Stomach (tissue), 9 donors: Measurements from ENCODE around the gene SIGLEC6. TPM values are rescaled to one million over a fixed set of nuclear protein-coding genes. Genes with fewer than 3 reads are reported as not detected.

Experiments used
- DNase-seq, 2 donors: peaks; one replicate each; pipeline versions ENCODE4 v3.0.0 to v3.0.0-alpha.2; 2013 to 2019
- H3K27ac ChIP-seq, 5 donors: fragments of 200-600 bp in 4 of 5; sonication (generic) in 4 of 5; one replicate each; pipeline ENCODE4 v1.5.1; 2013 to 2019; ENCODE audit warnings: mild to moderate bottlenecking in 1 of 5, moderate library complexity in 1 of 5
- H3K27me3 ChIP-seq, 3 donors: fragments of 200-600 bp; sonication (generic); one replicate each; pipeline ENCODE4 v1.5.1; 2017 to 2019; ENCODE audit warnings: mixed run types in 1 of 3
- H3K36me3 ChIP-seq, 4 donors: fragments of 200-600 bp; sonication (generic); 1 replicate in 3 of 4; 2 replicates in 1 of 4; pipeline ENCODE4 v1.5.1; 2016 to 2019
- H3K4me1 ChIP-seq, 4 donors: fragments of 200-600 bp; sonication (generic); one replicate each; pipeline ENCODE4 v1.5.1; 2016 to 2019
- H3K4me3 ChIP-seq, 4 donors: fragments of 200-600 bp; sonication (generic) in 3 of 4; one replicate each; pipeline ENCODE4 v1.5.1; 2016 to 2019; ENCODE audit warnings: mild to moderate bottlenecking in 1 of 4
- H3K9me3 ChIP-seq, 4 donors: fragments of 200-600 bp; sonication (generic); one replicate each; pipeline ENCODE4 v1.5.1; 2016 to 2019
- EP300 ChIP-seq: sonication (generic); formaldehyde crosslinking; IDR thresholded peaks from one replicate; pipeline ENCODE4 v1.6.1; 2017; ENCODE audit warnings: antibody characterized with exemption
- POLR2A ChIP-seq, 4 donors: fragments of 450-650 bp; IDR thresholded peaks; one replicate each; pipeline ENCODE4 v1.6.1; 2016; ENCODE audit warnings: antibody characterized with exemption in 4 of 4, control low read depth in 2 of 4, mild to moderate bottlenecking in 1 of 4, moderate library complexity in 1 of 4
- POLR2AphosphoS5 ChIP-seq, 3 donors: sonication (generic); formaldehyde crosslinking; IDR thresholded peaks; one replicate each; pipeline ENCODE4 v1.6.1; 2016; ENCODE audit warnings: antibody characterized with exemption in 3 of 3
- WGBS, 5 donors: extraction: QIAGEN DNeasy Blood & Tissue Kit in 3 of 5; methylation state at CpG; one replicate each; pipeline versions ENCODE4 v1.1.5 to v1.1.7; 2013 to 2018; 5-methylcytosine and 5-hydroxymethylcytosine counted together
- intact Hi-C: fragments of 100-400 bp; cut with DNase I; formaldehyde crosslinking; loops from one replicate; pipeline ENCODE4 v1.15.1; 2023; ENCODE audit warnings: low total_unique reads
- polyA plus RNA-seq, 3 donors: library from polyadenylated mRNA; stranded (reverse); fragments of 200-250 nt; gene quantifications; one replicate each; pipeline ENCODE4 v1.2.3, GENCODE V29; 2013
- small RNA-seq, 4 donors: library from RNA; depleted of rRNA; stranded (forward); fragments of <200 nt; gene quantifications; one replicate each; pipeline ENCODE3, GENCODE V24; 2016
- total RNA-seq, 5 donors: library from RNA; depleted of rRNA; stranded (reverse); fragments of >200 nt; gene quantifications; one replicate each; pipeline versions ENCODE4 v1.1.0 to v1.2.3, GENCODE V29; 2014 to 2016
- TF ChIP-seq, protein P1 (sequence below), 7 experiments: fragments of 450-650 bp in 4 of 7; fragments of 200-600 bp in 3 of 7; sonication (generic) in 3 of 7; IDR thresholded peaks; one replicate each; pipeline ENCODE4 v1.5.1; 2016 to 2019; ENCODE audit warnings: antibody characterized with exemption in 7 of 7, control low read depth in 2 of 7, mild to moderate bottlenecking in 1 of 7
- donor health status: healthy with polysubstance abuse.
- donor health status: Bipolar disorder and iron deficiency.
- donor health status: healthy.

SIGLEC6 gene
- total and polyA plus RNA-seq, 8 donors: 0.50 to 7.1 (median 2.4) TPM; not detected in 5

GRCh38 chr19:51469162-51469561 is 62.3 kb downstream of the SIGLEC6 start:
- intact Hi-C loops: no loop called here
- Histone ChIP-seq H3K9me3 (no peaks in the 10 kb centered on the region), H3K27me3 (peaks cover 0 to 58% (median 8%) of the 10 kb centered on the region in 3 donors), H3K27ac (no peak overlapping the region), H3K4me1 (peaks cover 0 to 9% (median 0%) of the 10 kb centered on the region in 4 donors), H3K4me3 (no peak overlapping the region), H3K36me3 (no peaks in the 10 kb centered on the region)
- peak in 1 of 2 donors; percentile 15 for DNase-seq
- TF ChIP-seq POLR2A (IDR thresholded peaks at IDR 0.05) (no peak), POLR2AphosphoS5 (IDR thresholded peaks at IDR 0.05) (no peak), EP300 (no peak)
- TF ChIP-seq, protein P1, sequence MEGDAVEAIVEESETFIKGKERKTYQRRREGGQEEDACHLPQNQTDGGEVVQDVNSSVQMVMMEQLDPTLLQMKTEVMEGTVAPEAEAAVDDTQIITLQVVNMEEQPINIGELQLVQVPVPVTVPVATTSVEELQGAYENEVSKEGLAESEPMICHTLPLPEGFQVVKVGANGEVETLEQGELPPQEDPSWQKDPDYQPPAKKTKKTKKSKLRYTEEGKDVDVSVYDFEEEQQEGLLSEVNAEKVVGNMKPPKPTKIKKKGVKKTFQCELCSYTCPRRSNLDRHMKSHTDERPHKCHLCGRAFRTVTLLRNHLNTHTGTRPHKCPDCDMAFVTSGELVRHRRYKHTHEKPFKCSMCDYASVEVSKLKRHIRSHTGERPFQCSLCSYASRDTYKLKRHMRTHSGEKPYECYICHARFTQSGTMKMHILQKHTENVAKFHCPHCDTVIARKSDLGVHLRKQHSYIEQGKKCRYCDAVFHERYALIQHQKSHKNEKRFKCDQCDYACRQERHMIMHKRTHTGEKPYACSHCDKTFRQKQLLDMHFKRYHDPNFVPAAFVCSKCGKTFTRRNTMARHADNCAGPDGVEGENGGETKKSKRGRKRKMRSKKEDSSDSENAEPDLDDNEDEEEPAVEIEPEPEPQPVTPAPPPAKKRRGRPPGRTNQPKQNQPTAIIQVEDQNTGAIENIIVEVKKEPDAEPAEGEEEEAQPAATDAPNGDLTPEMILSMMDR (IDR thresholded peaks at IDR 0.05): no peak
- 40 to 61% (median 52%) methylated on average over 4 of the region's 4 CpGs for WGBS, 5 donors

DNA sequence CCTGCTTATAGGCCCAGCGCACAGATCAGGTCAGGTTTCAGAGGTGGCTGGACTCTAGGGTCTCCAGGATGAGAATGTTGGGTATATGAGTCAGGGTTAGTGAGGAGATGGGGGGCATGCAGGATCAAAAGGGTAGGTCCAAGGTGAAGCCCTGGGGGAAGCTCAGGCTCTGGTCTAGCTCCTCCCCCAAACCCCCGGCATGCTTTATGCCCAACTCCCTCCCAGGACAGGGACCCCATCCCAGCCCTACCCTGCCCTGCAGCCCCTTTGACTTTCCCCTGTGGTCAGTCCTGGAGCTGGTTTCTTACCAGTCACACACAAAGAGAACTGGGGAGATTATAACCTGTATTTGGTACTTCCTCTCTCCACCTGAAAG is 62.9 kb downstream of the SIGLEC6 start:
- DNase-seq: no peak

DNA sequence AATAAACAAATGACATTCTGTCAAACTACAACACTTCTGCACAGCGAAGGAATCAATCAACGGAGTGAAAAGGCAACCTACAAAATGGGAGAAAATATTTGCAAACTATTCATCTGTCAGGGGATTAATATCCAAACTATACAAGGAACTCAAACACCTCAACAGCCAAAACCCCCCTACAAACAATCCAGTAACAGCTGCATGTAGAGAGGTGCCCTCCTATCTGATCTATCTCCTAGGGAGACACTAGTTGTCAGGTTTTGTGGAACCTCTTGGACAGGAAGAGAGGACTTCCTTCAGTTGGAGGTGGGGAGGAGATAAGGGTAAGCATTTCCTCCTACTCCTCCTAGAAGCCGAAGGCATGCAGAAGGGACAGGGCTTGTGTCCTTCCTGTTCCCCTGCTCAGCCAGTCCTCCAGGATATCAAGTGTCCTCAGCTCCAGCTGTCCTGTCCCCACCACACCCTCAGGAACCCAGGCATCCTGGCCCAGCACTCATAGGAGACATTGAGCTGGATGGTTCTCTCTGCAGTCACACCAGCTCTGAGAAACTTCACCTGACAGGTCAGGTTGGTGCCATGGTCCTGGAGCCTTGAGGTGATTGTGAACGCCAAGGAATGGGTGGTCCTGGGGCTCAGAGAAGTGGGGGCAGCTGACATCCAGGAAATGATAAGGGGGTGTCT is 63.5 kb downstream of the SIGLEC6 start:
- H3K4me3 ChIP-seq: no peak overlapping the region
- H3K36me3 ChIP-seq: no peaks in the 10 kb centered on the region
- intact Hi-C loops: no loop called here
- 60 to 72% (median 68%) methylated on average over 4 of the region's 4 CpGs for WGBS, 5 donors
- H3K9me3 ChIP-seq: no peaks in the 10 kb centered on the region
- no peak overlapping the region for H3K27ac ChIP-seq
- peak in 1 of 2 donors; percentile 4 for DNase-seq
- peaks cover 0 to 58% (median 8%) of the 10 kb centered on the region in 3 donors for H3K27me3 ChIP-seq
- H3K4me1 ChIP-seq: no peaks in the 10 kb centered on the region
- TF ChIP-seq, protein P1 (IDR thresholded peaks at IDR 0.05): no peak
- TF ChIP-seq POLR2A (IDR thresholded peaks at IDR 0.05): no peak
- no peak for TF ChIP-seq POLR2AphosphoS5 (IDR thresholded peaks at IDR 0.05)
- no peak for TF ChIP-seq EP300

More for the DNA sequence above, 62.9 kb downstream of the SIGLEC6 start:
- 63 to 78% (median 76%) methylated on average over 2 of the region's 2 CpGs for WGBS, 5 donors
- Histone ChIP-seq H3K36me3 (no peaks in the 10 kb centered on the region), H3K4me3 (no peak overlapping the region), H3K27me3 (peaks cover 0 to 58% (median 8%) of the 10 kb centered on the region in 3 donors), H3K27ac (no peak overlapping the region), H3K9me3 (no peaks in the 10 kb centered on the region), H3K4me1 (peaks cover 0 to 5% (median 0%) of the 10 kb centered on the region in 4 donors)
- TF ChIP-seq, protein P1 (IDR thresholded peaks at IDR 0.05): no peak
- TF ChIP-seq POLR2AphosphoS5 (IDR thresholded peaks at IDR 0.05) (no peak), EP300 (no peak), POLR2A (IDR thresholded peaks at IDR 0.05) (no peak)
- intact Hi-C loops: no loop called here

Small RNA genes lying within 50 kb of the gene (small RNA-seq; reads per million reads assigned to genes)
- gene AC020914.3: 0 reads per million in 4 donors

Other genes with a start within 250 kb of the SIGLEC6 start
- gene IGLON5, start 220.0 kb downstream of the SIGLEC6 start, total RNA-seq: under 1 TPM in 1 of 5 donors, not detected in 4; 0.18 TPM
- under 1 TPM in 1 of 3 donors, not detected in 2; 0.13 TPM for gene IGLON5, start 220.0 kb downstream of the SIGLEC6 start, polyA plus RNA-seq
- gene VSIG10L, start 189.5 kb downstream of the SIGLEC6 start, total RNA-seq: 1 to 10 TPM in 1 of 5 donors, under 1 TPM in 2, not detected in 2; 0.29 to 2.2 (median 0.37) TPM
- 10 to 100 TPM in 1 of 3 donors, 1 to 10 TPM in 1, not detected in 1; 1.1 to 39.6 TPM for gene VSIG10L, start 189.5 kb downstream of the SIGLEC6 start, polyA plus RNA-seq
- 100 to 1,000 TPM in 1 of 5 donors, 10 to 100 TPM in 3, 1 to 10 TPM in 1; 1.2 to 211 (median 53.4) TPM for gene ETFB, start 165.3 kb downstream of the SIGLEC6 start, total RNA-seq
- 100 to 1,000 TPM; 146 to 177 (median 157) TPM for gene ETFB, start 165.3 kb downstream of the SIGLEC6 start, polyA plus RNA-seq
- not detected for gene CLDND2, start 162.7 kb downstream of the SIGLEC6 start, total RNA-seq
- 1 to 10 TPM in 2 of 3 donors, under 1 TPM in 1; 0.88 to 4.3 (median 1.3) TPM for gene CLDND2, start 162.7 kb downstream of the SIGLEC6 start, polyA plus RNA-seq
- 1 to 10 TPM in 1 of 5 donors, not detected in 4; 7.7 TPM for gene NKG7, start 159.0 kb downstream of the SIGLEC6 start, total RNA-seq
- gene NKG7, start 159.0 kb downstream of the SIGLEC6 start, polyA plus RNA-seq: 1 to 10 TPM; 2.1 to 7.3 (median 3.1) TPM
- gene LIM2, start 143.7 kb downstream of the SIGLEC6 start, total RNA-seq: not detected
- not detected for gene LIM2, start 143.7 kb downstream of the SIGLEC6 start, polyA plus RNA-seq
- gene C19orf84, start 141.1 kb downstream of the SIGLEC6 start, total RNA-seq: not detected
- not detected for gene C19orf84, start 141.1 kb downstream of the SIGLEC6 start, polyA plus RNA-seq
- gene SIGLEC10, start 114.0 kb downstream of the SIGLEC6 start, total RNA-seq: 10 to 100 TPM in 1 of 5 donors, 1 to 10 TPM in 2, not detected in 2; 1.1 to 21.4 (median 4.6) TPM
- gene SIGLEC10, start 114.0 kb downstream of the SIGLEC6 start, polyA plus RNA-seq: 1 to 10 TPM; 1.7 to 3.1 (median 2.3) TPM
- 1 to 10 TPM in 2 of 5 donors, not detected in 3; 1.1 to 2.3 TPM for gene SIGLEC8, start 73.2 kb downstream of the SIGLEC6 start, total RNA-seq
- 1 to 10 TPM in 1 of 3 donors, under 1 TPM in 2; 0.20 to 1.1 (median 0.56) TPM for gene SIGLEC8, start 73.2 kb downstream of the SIGLEC6 start, polyA plus RNA-seq
- gene CEACAM18, start 53.1 kb downstream of the SIGLEC6 start, total RNA-seq: not detected
- not detected for gene CEACAM18, start 53.1 kb downstream of the SIGLEC6 start, polyA plus RNA-seq
- gene SIGLEC12, start 29.9 kb downstream of the SIGLEC6 start, total RNA-seq: under 1 TPM in 1 of 5 donors, not detected in 4; 0.37 TPM
- 1 to 10 TPM in 1 of 3 donors, under 1 TPM in 1, not detected in 1; 0.10 to 1.2 TPM for gene SIGLEC12, start 29.9 kb downstream of the SIGLEC6 start, polyA plus RNA-seq
- 10 to 100 TPM in 1 of 5 donors, 1 to 10 TPM in 4; 3.8 to 12.9 (median 5.0) TPM for gene ZNF175, start 39.6 kb upstream of the SIGLEC6 start, total RNA-seq
- 1 to 10 TPM; 1.2 to 3.1 (median 1.7) TPM for gene ZNF175, start 39.6 kb upstream of the SIGLEC6 start, polyA plus RNA-seq
- gene SIGLEC5, start 98.7 kb upstream of the SIGLEC6 start, total RNA-seq: 1 to 10 TPM in 1 of 5 donors, under 1 TPM in 1, not detected in 3; 0.58 to 1.8 TPM
- gene SIGLEC5, start 98.7 kb upstream of the SIGLEC6 start, polyA plus RNA-seq: 1 to 10 TPM in 1 of 3 donors, not detected in 2; 1.2 TPM
- gene SIGLEC14, start 115.2 kb upstream of the SIGLEC6 start, total RNA-seq: 1 to 10 TPM in 3 of 5 donors, not detected in 2; 2.0 to 5.4 (median 2.8) TPM
- 1 to 10 TPM in 1 of 3 donors, under 1 TPM in 1, not detected in 1; 0.55 to 1.8 TPM for gene SIGLEC14, start 115.2 kb upstream of the SIGLEC6 start, polyA plus RNA-seq
- gene SPACA6, start 161.7 kb upstream of the SIGLEC6 start, total RNA-seq: 100 to 1,000 TPM in 1 of 5 donors, 1 to 10 TPM in 4; 1.2 to 151 (median 3.9) TPM
- 10 to 100 TPM; 11.2 to 26.7 (median 19.8) TPM for gene SPACA6, start 161.7 kb upstream of the SIGLEC6 start, polyA plus RNA-seq
- gene HAS1, start 192.3 kb upstream of the SIGLEC6 start, total RNA-seq: 1 to 10 TPM in 1 of 5 donors, not detected in 4; 7.2 TPM
- gene HAS1, start 192.3 kb upstream of the SIGLEC6 start, polyA plus RNA-seq: under 1 TPM in 2 of 3 donors, not detected in 1; 0.05 to 0.25 TPM
- gene FPR1, start 220.2 kb upstream of the SIGLEC6 start, total RNA-seq: 10 to 100 TPM in 1 of 5 donors, 1 to 10 TPM in 3, not detected in 1; 7.0 to 10.5 (median 8.5) TPM
- 1 to 10 TPM; 1.7 to 7.5 (median 1.8) TPM for gene FPR1, start 220.2 kb upstream of the SIGLEC6 start, polyA plus RNA-seq
- 1 to 10 TPM in 2 of 5 donors, under 1 TPM in 1, not detected in 2; 0.58 to 1.7 (median 1.3) TPM for gene FPR2, start 229.5 kb upstream of the SIGLEC6 start, total RNA-seq
- gene FPR2, start 229.5 kb upstream of the SIGLEC6 start, polyA plus RNA-seq: 1 to 10 TPM in 2 of 3 donors, under 1 TPM in 1; 0.48 to 2.9 (median 1.4) TPM